Measurements from ENCODE around the gene OR56A4. TPM values are rescaled to one million over a fixed set of nuclear protein-coding genes. Genes with fewer than 3 reads are reported as not detected.

The OR56A4 gene
- polyA plus RNA-seq, 2 of the 4 experiments (the other 2 are of a cell fraction), result not detected

DNA sequence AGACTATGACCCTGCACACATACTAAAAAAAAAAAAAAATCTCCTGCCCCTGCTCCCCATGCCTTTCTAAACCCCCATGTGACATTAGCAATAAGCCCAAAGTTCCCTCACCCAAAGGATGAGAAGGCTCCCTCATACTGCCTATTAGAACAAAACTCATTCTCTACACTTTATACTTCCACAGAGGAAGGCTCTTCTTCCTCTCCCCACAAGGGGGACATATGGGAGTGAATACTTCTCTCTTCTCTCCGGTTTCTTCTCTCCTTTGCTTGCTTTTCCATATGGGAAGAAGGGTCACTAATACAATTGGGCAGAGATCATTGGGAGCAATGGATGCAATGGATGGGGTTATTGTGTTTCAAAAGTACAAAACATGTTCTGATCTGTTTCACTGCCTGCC, 23.3 kb downstream of the OR56A4 start:
- DNase-seq (ENCODE audit: low read depth in 1 of 2, low spot score in 1 of 2) (no peak), ATAC-seq (peak; percentile 30 to 36; a peak in 1 of 6 replicates), FAIRE-seq (no peak)
- POLR2A ChIA-PET, result no interaction called here
- H3K9me3 ChIP-seq, result no peaks in the 10 kb centered on the region
- WGBS (ENCODE audit: missing lambda C conversion rate), result 8% methylated on average over 1 of the region's 1 CpG
- H3K27ac ChIP-seq, result no peak overlapping the region
- H3K4me1 ChIP-seq, result no peaks in the 10 kb centered on the region
- TF ChIP-seq CBX8 (IDR thresholded peaks at IDR 0.05) (no peak), NFE2L2 (conservative IDR thresholded peaks at IDR 0.05; ENCODE audit: low read length) (no peak), CHD4 (IDR thresholded peaks at IDR 0.05; ENCODE audit: borderline replicate concordance) (no peak), GATA3 (IDR thresholded peaks at IDR 0.05; ENCODE audit: borderline replicate concordance) (no peak), FOSB (CRISPR knock-in tag; IDR thresholded peaks at IDR 0.05) (no peak), NPAS2 (CRISPR knock-in tag; IDR thresholded peaks at IDR 0.05; ENCODE audit: borderline replicate concordance) (no peak), KDM1A (IDR thresholded peaks at IDR 0.05; ENCODE audit: low read depth) (no peak), JUN (IDR thresholded peaks at IDR 0.05) (no peak), CEBPB (IDR thresholded peaks at IDR 0.05) (no peak), RCOR1 (IDR thresholded peaks at IDR 0.05; ENCODE audit: low read depth, low read length) (no peak), ESRRA (IDR thresholded peaks at IDR 0.05; ENCODE audit: borderline replicate concordance, low read length) (no peak), HDAC2 (IDR thresholded peaks at IDR 0.05) (no peak), RAD21 (conservative IDR thresholded peaks at IDR 0.05 in 1 of 2, IDR thresholded peaks at IDR 0.05 in 1 of 2) (no peak)
- TF ChIP-seq, protein P1, sequence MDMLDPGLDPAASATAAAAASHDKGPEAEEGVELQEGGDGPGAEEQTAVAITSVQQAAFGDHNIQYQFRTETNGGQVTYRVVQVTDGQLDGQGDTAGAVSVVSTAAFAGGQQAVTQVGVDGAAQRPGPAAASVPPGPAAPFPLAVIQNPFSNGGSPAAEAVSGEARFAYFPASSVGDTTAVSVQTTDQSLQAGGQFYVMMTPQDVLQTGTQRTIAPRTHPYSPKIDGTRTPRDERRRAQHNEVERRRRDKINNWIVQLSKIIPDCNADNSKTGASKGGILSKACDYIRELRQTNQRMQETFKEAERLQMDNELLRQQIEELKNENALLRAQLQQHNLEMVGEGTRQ (IDR thresholded peaks at IDR 0.05), result no peak
- TF ChIP-seq, protein P2, sequence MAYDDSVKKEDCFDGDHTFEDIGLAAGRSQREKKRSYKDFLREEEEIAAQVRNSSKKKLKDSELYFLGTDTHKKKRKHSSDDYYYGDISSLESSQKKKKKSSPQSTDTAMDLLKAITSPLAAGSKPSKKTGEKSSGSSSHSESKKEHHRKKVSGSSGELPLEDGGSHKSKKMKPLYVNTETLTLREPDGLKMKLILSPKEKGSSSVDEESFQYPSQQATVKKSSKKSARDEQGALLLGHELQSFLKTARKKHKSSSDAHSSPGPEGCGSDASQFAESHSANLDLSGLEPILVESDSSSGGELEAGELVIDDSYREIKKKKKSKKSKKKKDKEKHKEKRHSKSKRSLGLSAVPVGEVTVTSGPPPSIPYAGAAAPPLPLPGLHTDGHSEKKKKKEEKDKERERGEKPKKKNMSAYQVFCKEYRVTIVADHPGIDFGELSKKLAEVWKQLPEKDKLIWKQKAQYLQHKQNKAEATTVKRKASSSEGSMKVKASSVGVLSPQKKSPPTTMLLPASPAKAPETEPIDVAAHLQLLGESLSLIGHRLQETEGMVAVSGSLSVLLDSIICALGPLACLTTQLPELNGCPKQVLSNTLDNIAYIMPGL (CRISPR knock-in tag; IDR thresholded peaks at IDR 0.05; ENCODE audit: borderline replicate concordance), result no peak
- TF ChIP-seq, protein P3, sequence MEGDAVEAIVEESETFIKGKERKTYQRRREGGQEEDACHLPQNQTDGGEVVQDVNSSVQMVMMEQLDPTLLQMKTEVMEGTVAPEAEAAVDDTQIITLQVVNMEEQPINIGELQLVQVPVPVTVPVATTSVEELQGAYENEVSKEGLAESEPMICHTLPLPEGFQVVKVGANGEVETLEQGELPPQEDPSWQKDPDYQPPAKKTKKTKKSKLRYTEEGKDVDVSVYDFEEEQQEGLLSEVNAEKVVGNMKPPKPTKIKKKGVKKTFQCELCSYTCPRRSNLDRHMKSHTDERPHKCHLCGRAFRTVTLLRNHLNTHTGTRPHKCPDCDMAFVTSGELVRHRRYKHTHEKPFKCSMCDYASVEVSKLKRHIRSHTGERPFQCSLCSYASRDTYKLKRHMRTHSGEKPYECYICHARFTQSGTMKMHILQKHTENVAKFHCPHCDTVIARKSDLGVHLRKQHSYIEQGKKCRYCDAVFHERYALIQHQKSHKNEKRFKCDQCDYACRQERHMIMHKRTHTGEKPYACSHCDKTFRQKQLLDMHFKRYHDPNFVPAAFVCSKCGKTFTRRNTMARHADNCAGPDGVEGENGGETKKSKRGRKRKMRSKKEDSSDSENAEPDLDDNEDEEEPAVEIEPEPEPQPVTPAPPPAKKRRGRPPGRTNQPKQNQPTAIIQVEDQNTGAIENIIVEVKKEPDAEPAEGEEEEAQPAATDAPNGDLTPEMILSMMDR (IDR thresholded peaks at IDR 0.05), result no peak
- TF ChIP-seq, protein P4, sequence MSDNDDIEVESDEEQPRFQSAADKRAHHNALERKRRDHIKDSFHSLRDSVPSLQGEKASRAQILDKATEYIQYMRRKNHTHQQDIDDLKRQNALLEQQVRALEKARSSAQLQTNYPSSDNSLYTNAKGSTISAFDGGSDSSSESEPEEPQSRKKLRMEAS (IDR thresholded peaks at IDR 0.05), result no peak
- CTCF ChIA-PET, result no interaction called here
- H3K4me3 ChIP-seq, result no peak overlapping the region
- no peak overlapping the region for H3K4me2 ChIP-seq

DNA sequence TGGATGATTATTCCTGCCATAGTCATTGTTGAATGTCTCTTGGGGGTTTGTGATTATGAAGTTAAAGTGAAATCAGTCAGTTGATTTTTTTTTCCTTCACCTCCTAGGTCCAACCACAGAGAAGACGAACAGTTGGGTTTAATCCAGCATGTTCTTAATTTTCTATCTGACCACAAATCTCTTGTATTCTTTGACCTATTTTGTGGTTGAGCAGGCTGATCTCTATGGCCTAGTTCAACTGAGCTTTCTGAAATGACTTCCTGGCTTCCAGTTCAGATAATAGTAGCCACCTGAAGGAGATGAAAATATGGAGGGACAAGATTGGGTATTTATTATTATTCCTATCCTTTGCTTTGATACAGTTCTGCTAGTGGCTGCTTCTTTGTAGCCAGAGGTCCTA, 33.2 kb downstream of the OR56A4 start:
- no peak for ATAC-seq
- no peak for TF ChIP-seq ZSCAN20 (CRISPR knock-in tag; IDR thresholded peaks at IDR 0.05)
- no peak overlapping the region for H3K4me3 ChIP-seq
- POLR2A ChIA-PET, result no interaction called here
- DNase-seq (ENCODE audit: low read depth in 1 of 2, low spot score in 1 of 2), result no peak
- no peak for FAIRE-seq
- no peaks in the 10 kb centered on the region for H3K4me1 ChIP-seq
- WGBS (ENCODE audit: missing lambda C conversion rate), result 4% methylated on average over 1 of the region's 1 CpG
- CTCF ChIA-PET, result no interaction called here
- no peak overlapping the region for H3K27ac ChIP-seq
- no peaks in the 10 kb centered on the region for H3K9me3 ChIP-seq
- H3K4me2 ChIP-seq, result no peak overlapping the region

DNA sequence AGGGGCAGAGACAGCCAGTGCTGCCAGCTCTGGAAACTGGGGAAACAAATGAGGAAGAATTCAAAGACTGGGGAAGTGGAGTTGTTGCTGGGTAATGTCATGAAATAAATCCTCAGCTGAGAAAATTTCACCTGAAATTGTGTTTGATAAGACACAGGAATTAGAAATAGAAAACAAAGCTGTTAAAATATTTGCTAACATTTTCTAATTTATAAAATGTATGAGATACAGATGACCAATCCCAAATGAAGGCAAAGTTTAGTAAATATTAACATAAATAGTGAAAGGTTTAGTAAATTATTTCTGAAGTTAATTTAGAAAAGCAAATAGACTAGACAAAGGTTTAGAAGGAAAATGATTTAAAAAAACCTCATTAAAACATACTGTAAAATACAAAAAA, 38.4 kb downstream of the OR56A4 start, which contains the start of gene OR56A5:
Gene OR56A5 (minus strand): TSS at position 101 of the 400 bp plus-strand sequence. CDS start 0 bp downstream, at position 101.
- DNase-seq (ENCODE audit: low read depth in 1 of 2, low spot score in 1 of 2), result no peak
- no peak for ATAC-seq

More for the DNA sequence above, 38.4 kb downstream of the OR56A4 start, which contains the start of gene OR56A5:
- FAIRE-seq, result no peak
- Histone ChIP-seq H3K4me2 (no peak within 1 kb of the TSS), H3K9me3 (no peaks in the 10 kb centered on the region), H3K4me3 (no peak within 1 kb of the TSS), H3K4me1 (no peaks in the 10 kb centered on the region), H3K27ac (no peak within 1 kb of the TSS)
- ChIA-PET POLR2A (no interaction called here), CTCF (no interaction called here)
- TF ChIP-seq ZC3H11A (IDR thresholded peaks at IDR 0.05) (no peak), CHD2 (IDR thresholded peaks at IDR 0.05; ENCODE audit: low read length, partially characterized antibody) (no peak), PHF8 (IDR thresholded peaks at IDR 0.05; ENCODE audit: borderline replicate concordance, low read depth) (no peak), HOXB13 (CRISPR knock-in tag; IDR thresholded peaks at IDR 0.05; ENCODE audit: low read depth) (no peak), JUN (IDR thresholded peaks at IDR 0.05) (no peak), EHF (CRISPR knock-in tag; IDR thresholded peaks at IDR 0.05) (no peak), ZFP36 (IDR thresholded peaks at IDR 0.05; ENCODE audit: borderline replicate concordance, partially characterized antibody) (no peak), TP53 (CRISPR knock-in tag; IDR thresholded peaks at IDR 0.05) (no peak), HOXA7 (CRISPR knock-in tag; IDR thresholded peaks at IDR 0.05) (no peak), RFX5 (IDR thresholded peaks at IDR 0.05) (no peak), SMC3 (IDR thresholded peaks at IDR 0.05) (no peak)
- TF ChIP-seq, protein P5, sequence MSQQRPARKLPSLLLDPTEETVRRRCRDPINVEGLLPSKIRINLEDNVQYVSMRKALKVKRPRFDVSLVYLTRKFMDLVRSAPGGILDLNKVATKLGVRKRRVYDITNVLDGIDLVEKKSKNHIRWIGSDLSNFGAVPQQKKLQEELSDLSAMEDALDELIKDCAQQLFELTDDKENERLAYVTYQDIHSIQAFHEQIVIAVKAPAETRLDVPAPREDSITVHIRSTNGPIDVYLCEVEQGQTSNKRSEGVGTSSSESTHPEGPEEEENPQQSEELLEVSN (IDR thresholded peaks at IDR 0.05; ENCODE audit: borderline replicate concordance, low read depth), result no peak

Measured in A549 (cell line).